Panc1 (cell line): Measurements from ENCODE around the gene FOSB. TPM values are rescaled to one million over a fixed set of nuclear protein-coding genes. Genes with fewer than 3 reads are reported as not detected.

Experiments
- ATAC-seq: fragments of 200-7000 bp; cut with Tn5 transposase; 2 replicates; pipeline ENCODE4 v1.9.1; 2020; ENCODE audit warnings: mild to moderate bottlenecking, moderate library complexity
- Bru-seq: library from RNA; stranded (reverse); fragments of 400-500 nt; gene quantifications from one replicate; lab custom pipeline; 2021; lab: Mats Ljungman, UMichigan
- BruChase-seq, 2 experiments: library from RNA; stranded (reverse); fragments of 400-500 nt; gene quantifications; one replicate each; lab custom pipeline; 2021; lab: Mats Ljungman, UMichigan
- BruUV-seq: library from RNA; stranded (reverse); fragments of 400-500 nt; replicated peaks from 2 replicates; lab custom pipeline; 2021; lab: Mats Ljungman, UMichigan
- CTCF ChIA-PET: fragments of 300-600 bp; sonication (Branson Sonifier 250); formaldehyde crosslinking; loops from one replicate; lab custom pipeline; 2022; ENCODE audit warnings: antibody characterized with exemption; lab: Charles Lee
- POLR2A ChIA-PET: fragments of 300-600 bp; sonication (Branson Sonifier 250); formaldehyde crosslinking; loops from one replicate; lab custom pipeline; 2022; ENCODE audit warnings: antibody characterized with exemption; lab: Charles Lee
- DNase-seq: peaks from one replicate; pipeline ENCODE4 v3.0.0-alpha.2; 2010; ENCODE audit warnings: low read depth, low spot score
- H3K27ac ChIP-seq: 2 replicates; pipeline ENCODE4 v1.5.1; 2011; ENCODE audit warnings: mild to moderate bottlenecking, low read length, inconsistent platforms
- H3K27me3 ChIP-seq: fragments of 200-500 bp; sonication (Bioruptor generic); 2 replicates; pipeline ENCODE4 v1.6.0; 2014; ENCODE audit warnings: low read length, inconsistent platforms; ENCODE audit not compliant: control insufficient read depth, insufficient read depth
- H3K36me3 ChIP-seq: fragments of 200-500 bp; sonication (Bioruptor generic); 2 replicates; pipeline ENCODE4 v1.5.1; 2014; ENCODE audit warnings: inconsistent platforms, mild to moderate bottlenecking, low read length, moderate library complexity; ENCODE audit not compliant: control insufficient read depth, insufficient read depth
- H3K4me1 ChIP-seq: 2 replicates; pipeline ENCODE4 v1.5.1; 2011; ENCODE audit warnings: inconsistent platforms, mild to moderate bottlenecking, low read length, moderate library complexity; ENCODE audit not compliant: control insufficient read depth, insufficient read depth
- H3K4me3 ChIP-seq, 2 experiments: 2 replicates each; pipeline ENCODE4 v1.5.1; 2011 to 2012; ENCODE audit warnings: low read depth in 2 of 2, low read length in 2 of 2, mild to moderate bottlenecking in 2 of 2, inconsistent platforms in 1 of 2, moderate library complexity in 1 of 2
- H3K9me3 ChIP-seq: fragments of 200-500 bp; sonication (Bioruptor generic); 2 replicates; pipeline ENCODE4 v1.5.1; 2014; ENCODE audit warnings: low read depth, mild to moderate bottlenecking, inconsistent platforms, low read length, moderate library complexity; ENCODE audit not compliant: control insufficient read depth, insufficient read depth
- POLR2AphosphoS5 ChIP-seq: IDR thresholded peaks from 2 replicates; pipeline ENCODE4 v1.6.1; 2012; ENCODE audit warnings: mild to moderate bottlenecking, low read depth, low read length, moderate library complexity
- SIN3A ChIP-seq: IDR thresholded peaks from 2 replicates; pipeline ENCODE4 v1.6.1; 2012; ENCODE audit warnings: low read depth, mild to moderate bottlenecking, low read length, moderate library complexity, borderline replicate concordance; ENCODE audit not compliant: insufficient read depth
- TCF7L2 ChIP-seq: IDR thresholded peaks from 2 replicates; pipeline ENCODE4 v1.6.1; 2011; ENCODE audit warnings: mild to moderate bottlenecking, low read depth, low read length, inconsistent platforms
- in situ Hi-C: cut with HindIII; loops from 2 replicates; pipeline ENCODE4 v1.10.0; 2016; ENCODE audit warnings: low sequenced_read_pairs, low pct_unique_long_range_greater_than_20kb
- intact Hi-C: fragments of 100-400 bp; cut with micrococcal nuclease; formaldehyde crosslinking; loops from one replicate; pipeline ENCODE4 v1.10.0; 2022; ENCODE audit not compliant: unreplicated experiment
- long read RNA-seq: library from polyadenylated mRNA; unstranded; transcript quantifications from one replicate; pipeline ENCODE4 v2.0.0, GENCODE V29; 2021; ENCODE audit not compliant: unreplicated experiment
- polyA plus RNA-seq: library from polyadenylated mRNA; unstranded; fragments of >200 nt; gene quantifications from one replicate; pipeline ENCODE4 v1.2.1, GENCODE V29; 2012; ENCODE audit warnings: missing spikeins; ENCODE audit not compliant: insufficient read length
- total RNA-seq: library from RNA; stranded (reverse); gene quantifications from one replicate; pipeline ENCODE4 v1.2.1, GENCODE V29; 2021; ENCODE audit not compliant: unreplicated experiment
- TF ChIP-seq, protein P1 (sequence below), 2 experiments: IDR thresholded peaks; 2 replicates each; pipeline ENCODE4 v1.6.1; 2011 to 2012; ENCODE audit warnings: low read depth in 2 of 2, control low read depth in 1 of 2, low read length in 1 of 2, mild to moderate bottlenecking in 1 of 2, moderate library complexity in 1 of 2; ENCODE audit not compliant: insufficient read depth in 1 of 2
- TF ChIP-seq, protein P2 (sequence below): fragments of 450-650 bp; IDR thresholded peaks from 2 replicates; pipeline ENCODE4 v1.5.1; 2017; ENCODE audit warnings: mild to moderate bottlenecking

The FOSB gene
- 13.4 TPM for total RNA-seq
- 6.1 TPM for polyA plus RNA-seq
- percentile 74 among the genes with signal in this experiment for Bru-seq, nascent RNA
- percentile 77 among the genes with signal in this experiment for BruChase-seq, experiment 1, labeled RNA remaining after a 2-hour chase
- BruChase-seq, experiment 2, labeled RNA remaining after a 6-hour chase: percentile 59 among the genes with signal in this experiment
- long read RNA-seq: 0 reads

DNA sequence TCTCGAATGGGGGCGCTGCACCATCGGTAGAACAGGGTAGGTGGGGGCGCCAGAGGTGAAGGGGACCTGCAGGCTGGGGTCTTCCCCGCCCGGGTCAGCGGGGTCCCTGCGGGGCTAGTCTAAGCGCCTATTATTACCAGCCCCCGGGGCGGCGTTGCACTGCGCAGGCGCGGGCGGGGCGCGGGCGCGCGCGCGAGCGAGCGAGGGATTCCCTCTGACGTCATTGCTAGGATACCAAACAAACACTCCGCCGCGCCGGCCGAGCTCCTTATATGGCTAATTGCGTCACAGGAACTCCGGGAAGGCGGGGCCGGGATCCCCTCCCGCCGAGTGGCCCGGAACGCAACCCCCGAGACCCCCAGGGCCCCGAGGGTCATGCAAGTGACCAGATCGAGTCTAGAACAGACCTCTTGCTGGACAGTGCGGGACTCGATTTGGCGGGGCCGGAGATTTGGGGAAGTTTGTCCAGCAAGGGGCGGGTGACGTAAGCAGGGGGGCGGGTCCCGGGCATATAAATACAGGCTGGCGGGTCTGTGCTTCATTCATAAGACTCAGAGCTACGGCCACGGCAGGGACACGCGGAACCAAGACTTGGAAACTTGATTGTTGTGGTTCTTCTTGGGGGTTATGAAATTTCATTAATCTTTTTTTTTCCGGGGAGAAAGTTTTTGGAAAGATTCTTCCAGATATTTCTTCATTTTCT is at the start of gene FOSB:
Gene FOSB, plus strand, starts transcription at position 541 of the 703 bp plus-strand sequence. CDS start 591 bp downstream, outside the sequence.
- Histone ChIP-seq H3K4me1 (peaks cover 3% of the 10 kb centered on the region; the same call in 1 of the 2 replicates), H3K27ac (no peak within 1 kb of the TSS), H3K9me3 (no peaks in the 10 kb centered on the region), H3K36me3 (no peaks in the 10 kb centered on the region; the same call in 1 of the 2 replicates), H3K27me3 (no peaks in the 10 kb centered on the region), H3K4me3 (peak within 1 kb of the TSS; percentile 75 to 84)
- in situ Hi-C loops (no loop called here), intact Hi-C loops (no loop called here)
- BruUV-seq: no TSS peak
- ChIA-PET CTCF (no interaction called here), POLR2A (interaction anchor here (0.6 to 1.4 kb wide), 7 partner anchors 11 to 63 kb away, joined by 3 to 20 read pairs (median 4); partner anchors contain the start of gene PPP1R13L)
- DNase-seq: no peak
- TF ChIP-seq SIN3A (no peak; the same call in 1 of the 2 replicates), POLR2AphosphoS5 (peak; percentile 55; the same call in 1 of the 2 replicates), TCF7L2 (peak; percentile 65)
- TF ChIP-seq, protein P1, sequence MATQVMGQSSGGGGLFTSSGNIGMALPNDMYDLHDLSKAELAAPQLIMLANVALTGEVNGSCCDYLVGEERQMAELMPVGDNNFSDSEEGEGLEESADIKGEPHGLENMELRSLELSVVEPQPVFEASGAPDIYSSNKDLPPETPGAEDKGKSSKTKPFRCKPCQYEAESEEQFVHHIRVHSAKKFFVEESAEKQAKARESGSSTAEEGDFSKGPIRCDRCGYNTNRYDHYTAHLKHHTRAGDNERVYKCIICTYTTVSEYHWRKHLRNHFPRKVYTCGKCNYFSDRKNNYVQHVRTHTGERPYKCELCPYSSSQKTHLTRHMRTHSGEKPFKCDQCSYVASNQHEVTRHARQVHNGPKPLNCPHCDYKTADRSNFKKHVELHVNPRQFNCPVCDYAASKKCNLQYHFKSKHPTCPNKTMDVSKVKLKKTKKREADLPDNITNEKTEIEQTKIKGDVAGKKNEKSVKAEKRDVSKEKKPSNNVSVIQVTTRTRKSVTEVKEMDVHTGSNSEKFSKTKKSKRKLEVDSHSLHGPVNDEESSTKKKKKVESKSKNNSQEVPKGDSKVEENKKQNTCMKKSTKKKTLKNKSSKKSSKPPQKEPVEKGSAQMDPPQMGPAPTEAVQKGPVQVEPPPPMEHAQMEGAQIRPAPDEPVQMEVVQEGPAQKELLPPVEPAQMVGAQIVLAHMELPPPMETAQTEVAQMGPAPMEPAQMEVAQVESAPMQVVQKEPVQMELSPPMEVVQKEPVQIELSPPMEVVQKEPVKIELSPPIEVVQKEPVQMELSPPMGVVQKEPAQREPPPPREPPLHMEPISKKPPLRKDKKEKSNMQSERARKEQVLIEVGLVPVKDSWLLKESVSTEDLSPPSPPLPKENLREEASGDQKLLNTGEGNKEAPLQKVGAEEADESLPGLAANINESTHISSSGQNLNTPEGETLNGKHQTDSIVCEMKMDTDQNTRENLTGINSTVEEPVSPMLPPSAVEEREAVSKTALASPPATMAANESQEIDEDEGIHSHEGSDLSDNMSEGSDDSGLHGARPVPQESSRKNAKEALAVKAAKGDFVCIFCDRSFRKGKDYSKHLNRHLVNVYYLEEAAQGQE (IDR thresholded peaks at IDR 0.05; ENCODE audit: insufficient read depth in 1 of 2, low read depth in 2 of 2, low read length in 1 of 2): no peak; a peak in 1 of 4 replicates
- TF ChIP-seq, protein P2, sequence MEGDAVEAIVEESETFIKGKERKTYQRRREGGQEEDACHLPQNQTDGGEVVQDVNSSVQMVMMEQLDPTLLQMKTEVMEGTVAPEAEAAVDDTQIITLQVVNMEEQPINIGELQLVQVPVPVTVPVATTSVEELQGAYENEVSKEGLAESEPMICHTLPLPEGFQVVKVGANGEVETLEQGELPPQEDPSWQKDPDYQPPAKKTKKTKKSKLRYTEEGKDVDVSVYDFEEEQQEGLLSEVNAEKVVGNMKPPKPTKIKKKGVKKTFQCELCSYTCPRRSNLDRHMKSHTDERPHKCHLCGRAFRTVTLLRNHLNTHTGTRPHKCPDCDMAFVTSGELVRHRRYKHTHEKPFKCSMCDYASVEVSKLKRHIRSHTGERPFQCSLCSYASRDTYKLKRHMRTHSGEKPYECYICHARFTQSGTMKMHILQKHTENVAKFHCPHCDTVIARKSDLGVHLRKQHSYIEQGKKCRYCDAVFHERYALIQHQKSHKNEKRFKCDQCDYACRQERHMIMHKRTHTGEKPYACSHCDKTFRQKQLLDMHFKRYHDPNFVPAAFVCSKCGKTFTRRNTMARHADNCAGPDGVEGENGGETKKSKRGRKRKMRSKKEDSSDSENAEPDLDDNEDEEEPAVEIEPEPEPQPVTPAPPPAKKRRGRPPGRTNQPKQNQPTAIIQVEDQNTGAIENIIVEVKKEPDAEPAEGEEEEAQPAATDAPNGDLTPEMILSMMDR: no peak
- ATAC-seq: peak; percentile 66

DNA sequence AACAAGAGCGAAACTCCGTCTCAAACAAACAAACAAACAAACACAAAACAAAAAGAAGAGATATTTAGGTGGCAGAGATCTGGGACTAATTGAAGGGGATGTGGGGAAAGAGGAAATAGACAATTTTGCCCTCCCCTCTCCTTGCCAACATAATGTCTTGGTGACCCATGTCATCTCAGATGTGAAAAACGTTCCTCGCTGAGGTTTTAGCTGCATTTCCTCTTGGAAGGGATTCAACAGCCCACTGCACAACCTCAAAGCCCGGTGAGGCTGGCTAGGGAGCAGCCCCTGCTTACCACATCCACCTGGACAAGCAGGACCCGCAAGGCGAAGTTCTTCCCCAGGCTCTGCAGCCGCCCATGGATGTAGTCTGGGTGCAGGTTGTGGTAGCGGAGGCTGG is 49.0 kb upstream of the FOSB start:
- Histone ChIP-seq H3K27me3 (no peaks in the 10 kb centered on the region), H3K4me1 (peaks cover 3% of the 10 kb centered on the region; the same call in 1 of the 2 replicates), H3K4me3 (no peak overlapping the region), H3K27ac (no peak overlapping the region), H3K9me3 (no peaks in the 10 kb centered on the region), H3K36me3 (peaks cover 5% of the 10 kb centered on the region)
- in situ Hi-C loops: no loop called here
- TF ChIP-seq, protein P1 (IDR thresholded peaks at IDR 0.05; ENCODE audit: insufficient read depth in 1 of 2, low read depth in 2 of 2, low read length in 1 of 2): no peak
- TF ChIP-seq, protein P2: no peak
- TF ChIP-seq SIN3A (no peak), TCF7L2 (no peak), POLR2AphosphoS5 (no peak)
- POLR2A ChIA-PET: no interaction called here
- BruUV-seq: no TSS peak
- DNase-seq (no peak), ATAC-seq (no peak)
- CTCF ChIA-PET: no interaction called here
- intact Hi-C loops: no loop called here
